ENCODE data around the gene CEP164.

The CEP164 gene
- 63.3 to 94.9 (median 65.4) reads per million in 3 experiments for total RNA-seq

GRCh38 chr11:117327567-117328374 is at the start of gene CEP164:
Gene CEP164, plus strand, starts transcription at chr11:117327854. Its CDS starts 10,733 bp downstream, at chr11:117338587.
- peak; percentile 95 for DNase-seq

- DNase-seq = no peak
These were observed 49.3 kb upstream of the CEP164 start for GRCh38 chr11:117278347-117278746.

- DNase-seq = peak; percentile 22
These were observed 47.8 kb upstream of the CEP164 start for GRCh38 chr11:117279711-117280376.

- DNase-seq = no peak
These were observed 46.5 kb upstream of the CEP164 start for GRCh38 chr11:117281159-117281558.

GRCh38 chr11:117281869-117282268 is 45.8 kb upstream of the CEP164 start:
- DNase-seq = no peak

DNA sequence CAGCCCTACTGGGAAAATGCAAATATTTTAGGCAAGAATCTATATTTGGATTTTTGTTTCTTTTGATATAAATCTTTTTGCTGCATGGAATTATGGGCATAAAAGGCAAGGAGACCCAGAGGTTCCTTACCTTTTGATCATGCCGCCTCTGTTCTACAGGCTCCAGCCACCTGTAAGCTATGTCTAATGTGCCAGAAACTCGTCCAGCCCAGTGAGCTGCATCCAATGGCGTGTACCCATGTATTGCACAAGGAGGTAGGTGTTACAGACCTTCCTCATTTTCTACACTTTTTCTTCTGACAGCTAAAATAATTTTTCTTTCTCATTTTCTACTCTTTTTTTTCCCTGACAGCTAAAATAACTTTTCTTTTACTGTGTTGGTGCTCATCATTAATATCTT is 44.7 kb upstream of the CEP164 start:
- DNase-seq = no peak

DNA sequence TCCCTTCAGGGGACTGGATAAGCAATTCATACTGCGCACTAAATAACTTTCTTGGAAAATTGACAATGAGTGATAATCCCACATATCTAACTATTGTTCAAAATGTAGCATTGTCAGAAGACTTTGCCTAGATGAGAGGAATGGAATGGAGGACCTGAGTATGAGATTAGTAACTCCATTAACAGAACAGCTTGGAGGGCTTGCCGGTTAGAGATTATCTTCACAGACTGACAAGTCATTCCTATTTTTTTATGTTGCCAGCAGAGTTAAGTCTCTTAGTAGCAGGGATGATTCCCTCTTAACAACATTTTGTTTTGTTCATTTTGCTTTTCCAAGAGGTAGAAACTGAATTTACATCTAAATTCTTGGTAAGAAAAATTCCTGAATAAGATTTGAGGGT is 43.6 kb upstream of the CEP164 start:
- DNase-seq = no peak

GRCh38 chr11:117286588-117286987 is 41.1 kb upstream of the CEP164 start:
- DNase-seq = no peak

GRCh38 chr11:117287668-117288067 is 40.0 kb upstream of the CEP164 start:
- DNase-seq = no peak

DNA sequence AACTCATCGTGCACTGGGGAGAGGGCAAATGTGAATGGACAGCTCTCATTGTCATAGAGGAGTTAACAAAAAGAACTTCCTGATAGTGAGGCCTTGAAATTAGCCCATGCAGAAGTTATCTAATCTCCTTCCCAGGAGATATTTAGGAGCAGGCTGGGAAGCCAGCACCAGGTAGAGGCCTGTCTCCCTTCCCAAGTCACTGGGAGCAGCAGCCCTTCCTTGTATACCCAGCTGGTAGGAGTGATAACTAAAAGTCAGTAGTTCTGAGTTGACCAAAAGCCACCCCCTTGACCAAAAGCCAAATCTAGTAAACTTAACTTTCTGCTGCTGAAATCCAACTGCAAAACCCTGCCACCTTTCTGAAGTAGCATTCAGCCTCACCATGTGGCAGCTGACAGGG is 37.9 kb upstream of the CEP164 start:
- DNase-seq = no peak

GRCh38 chr11:117290809-117291396 is 36.8 kb upstream of the CEP164 start, which contains the start of gene BACE1-AS:
Gene BACE1-AS, plus strand, starts transcription at chr11:117291346.
- DNase-seq = no peak

DNA sequence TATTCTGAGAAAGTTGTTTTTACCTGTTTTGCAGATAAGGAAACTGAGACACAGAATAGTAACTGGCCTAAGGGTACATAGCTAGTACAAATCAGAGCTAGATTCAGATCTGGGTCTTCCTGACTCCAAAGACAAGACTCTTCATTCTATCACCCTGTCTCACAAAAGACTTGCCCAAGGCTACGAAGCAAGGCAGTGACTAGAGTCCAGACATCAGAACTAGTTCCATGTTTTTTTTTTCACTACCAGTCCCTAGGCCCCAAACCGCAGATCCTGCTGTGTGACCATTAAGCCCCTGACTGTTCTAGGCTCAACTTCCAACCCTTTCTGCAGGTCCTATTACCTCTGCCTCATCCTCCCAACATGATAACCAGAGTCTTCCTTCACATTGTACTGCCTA is 35.0 kb upstream of the CEP164 start:
- DNase-seq = no peak

GRCh38 chr11:117295438-117296137 is 32.1 kb upstream of the CEP164 start:
- DNase-seq = no peak

GRCh38 chr11:117296881-117297280 is 30.8 kb upstream of the CEP164 start:
- DNase-seq = no peak

DNA sequence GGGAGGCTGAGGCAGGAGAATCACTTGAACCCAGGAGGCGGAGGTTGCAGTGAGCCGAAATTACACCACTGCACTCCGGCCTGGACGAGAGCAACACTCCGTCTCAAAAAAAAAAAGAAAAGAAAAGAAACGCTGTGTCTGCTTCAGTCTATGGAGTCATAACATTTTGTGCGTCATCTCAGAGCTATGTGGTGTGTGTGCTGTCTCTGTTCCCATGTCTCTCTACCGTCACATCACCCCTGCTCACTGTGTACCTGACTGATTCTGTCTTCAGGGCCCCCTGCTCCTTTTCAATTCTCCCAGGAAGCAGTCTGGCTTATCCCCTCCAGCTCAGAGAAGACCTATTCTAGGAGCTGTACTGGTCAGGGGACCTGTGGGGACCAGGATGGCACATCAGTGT is 29.5 kb upstream of the CEP164 start:
- DNase-seq = no peak

DNA sequence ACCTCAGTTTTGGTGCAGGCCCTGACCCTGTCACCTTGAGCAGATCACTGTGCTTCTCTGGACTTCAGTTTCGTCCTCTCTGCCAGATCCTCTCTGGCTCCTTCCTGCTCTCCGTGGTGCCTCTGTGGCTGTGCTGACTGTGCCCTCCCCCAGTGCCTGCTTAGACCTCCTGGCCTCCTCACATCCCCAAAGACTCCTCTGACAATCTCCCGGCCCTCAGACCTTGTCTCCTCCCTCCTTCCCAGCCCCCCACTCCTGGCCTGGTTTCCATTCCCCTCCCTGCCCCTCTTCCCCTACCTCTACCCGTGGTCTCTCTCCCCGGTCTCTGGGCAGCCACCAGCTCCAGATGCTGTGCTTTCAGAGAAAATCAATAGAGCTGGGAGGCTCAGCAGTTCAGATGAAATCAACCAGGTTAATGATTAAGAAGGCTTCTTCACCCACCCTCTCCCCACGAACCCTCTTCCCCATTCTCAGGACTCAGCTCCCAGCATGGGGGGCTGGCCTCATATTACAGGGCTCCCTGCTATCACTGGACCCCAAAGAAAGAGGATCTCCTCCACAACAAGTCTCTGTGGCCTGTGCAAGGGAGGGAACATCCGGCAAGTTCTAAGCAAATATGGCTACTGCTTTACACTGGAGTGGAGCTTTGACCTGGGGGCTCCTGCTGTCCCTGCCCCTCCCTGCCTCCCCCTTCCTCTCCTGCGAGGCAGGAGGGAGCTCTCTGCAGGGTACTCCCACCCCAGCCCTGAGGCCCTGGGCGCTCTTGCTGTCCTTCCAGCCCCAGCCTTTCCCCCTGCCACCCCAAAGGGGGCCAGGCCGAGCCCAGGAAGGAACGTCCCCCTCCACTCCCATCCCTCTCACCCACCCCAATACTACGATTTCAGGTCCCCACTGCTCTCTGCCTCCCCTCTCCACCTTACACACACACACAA is 28.0 kb upstream of the CEP164 start:
- no peak for DNase-seq

- no peak for DNase-seq
These were observed 27.4 kb upstream of the CEP164 start for GRCh38 chr11:117300283-117300663.

DNA sequence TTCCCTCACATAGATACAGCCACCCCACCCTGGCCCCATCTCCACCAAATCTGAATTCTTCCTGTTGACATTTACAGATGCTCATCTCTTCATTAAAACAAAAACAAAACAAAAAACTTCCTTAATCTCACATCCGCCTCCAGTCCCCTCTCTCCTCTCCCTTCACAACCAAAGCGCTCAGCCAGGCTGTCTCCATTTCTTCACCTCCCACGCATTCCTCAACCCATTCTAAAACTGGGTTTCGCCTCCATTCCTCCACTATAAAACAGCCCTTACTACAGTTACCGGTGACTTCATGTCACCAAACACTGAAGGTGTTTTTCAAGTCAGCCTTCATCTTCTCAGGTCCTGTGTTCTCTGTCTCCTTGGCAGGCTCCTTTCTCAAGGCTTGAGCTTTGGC is 26.9 kb upstream of the CEP164 start:
- DNase-seq = no peak

DNA sequence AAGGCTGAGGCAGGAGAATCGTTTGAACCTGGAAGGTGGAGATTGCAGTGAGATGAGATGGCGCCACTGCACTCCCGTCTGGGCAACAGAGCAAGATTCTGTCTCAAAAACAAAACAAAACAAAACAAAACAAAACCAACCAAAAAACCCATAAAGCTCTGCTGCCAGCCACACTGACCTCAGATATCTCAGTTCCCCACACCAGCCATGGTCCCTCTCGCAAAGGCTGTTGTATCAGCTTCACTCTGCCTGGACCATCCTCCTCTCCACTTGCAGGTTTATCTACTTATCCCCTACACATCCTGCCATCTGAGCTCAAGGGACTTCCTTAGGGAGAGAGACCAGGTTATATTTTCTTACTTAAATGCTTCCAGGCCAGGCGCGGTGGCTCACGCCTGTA is 25.4 kb upstream of the CEP164 start:
- no peak for DNase-seq

DNA sequence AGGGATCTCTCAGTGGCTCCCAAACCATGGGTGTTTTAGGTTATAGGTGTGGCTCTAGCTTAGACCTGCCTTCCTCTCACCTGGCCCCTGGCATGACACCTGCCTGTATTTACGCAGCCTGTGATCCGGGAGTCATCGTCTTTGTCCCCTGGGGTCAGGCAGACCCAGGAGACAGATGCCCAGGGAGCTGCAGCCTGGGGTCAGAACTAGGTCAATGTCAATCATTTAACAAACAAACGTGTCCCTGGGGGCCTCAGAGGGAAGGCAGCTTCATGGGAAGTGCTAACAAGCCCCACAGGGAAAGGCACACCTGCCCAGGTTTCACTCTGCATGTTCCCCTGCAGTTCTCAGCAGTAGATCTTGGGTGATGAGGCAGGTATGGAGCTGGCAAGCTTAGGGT is 24.6 kb upstream of the CEP164 start:
- DNase-seq = no peak

GRCh38 chr11:117303646-117304315 is 23.9 kb upstream of the CEP164 start:
- no peak for DNase-seq

- no peak for DNase-seq
These were observed 22.5 kb upstream of the CEP164 start for GRCh38 chr11:117305145-117305544.

Data from central memory CD4-positive, alpha-beta T cell (primary cell).